GM19438 (cell line): ENCODE results near the gene PAPLN.
"Not testable (repeated sequence)": the region's sequence is repeated elsewhere in the genome, so short reads cannot be mapped to it uniquely, and the experiment has no call there.

ENCODE experiments used
- ATAC-seq: cut with Tn5 transposase; IDR thresholded peaks from one replicate; pipeline ENCODE4 v1.9.1; 2021; ENCODE audit warnings: low read depth; ENCODE audit not compliant: unreplicated experiment

The PAPLN gene

GRCh38 chr14:73287071-73287470, 49.8 kb downstream of the PAPLN start:
- ATAC-seq: no peak

- no peak for ATAC-seq
Measured at GRCh38 chr14:73289308-73289707, 52.0 kb downstream of the PAPLN start.

GRCh38 chr14:73289729-73290128, 52.4 kb downstream of the PAPLN start:
- ATAC-seq: no peak

GRCh38 chr14:73290279-73290678, 53.0 kb downstream of the PAPLN start:
- ATAC-seq: peak; percentile 79

DNA sequence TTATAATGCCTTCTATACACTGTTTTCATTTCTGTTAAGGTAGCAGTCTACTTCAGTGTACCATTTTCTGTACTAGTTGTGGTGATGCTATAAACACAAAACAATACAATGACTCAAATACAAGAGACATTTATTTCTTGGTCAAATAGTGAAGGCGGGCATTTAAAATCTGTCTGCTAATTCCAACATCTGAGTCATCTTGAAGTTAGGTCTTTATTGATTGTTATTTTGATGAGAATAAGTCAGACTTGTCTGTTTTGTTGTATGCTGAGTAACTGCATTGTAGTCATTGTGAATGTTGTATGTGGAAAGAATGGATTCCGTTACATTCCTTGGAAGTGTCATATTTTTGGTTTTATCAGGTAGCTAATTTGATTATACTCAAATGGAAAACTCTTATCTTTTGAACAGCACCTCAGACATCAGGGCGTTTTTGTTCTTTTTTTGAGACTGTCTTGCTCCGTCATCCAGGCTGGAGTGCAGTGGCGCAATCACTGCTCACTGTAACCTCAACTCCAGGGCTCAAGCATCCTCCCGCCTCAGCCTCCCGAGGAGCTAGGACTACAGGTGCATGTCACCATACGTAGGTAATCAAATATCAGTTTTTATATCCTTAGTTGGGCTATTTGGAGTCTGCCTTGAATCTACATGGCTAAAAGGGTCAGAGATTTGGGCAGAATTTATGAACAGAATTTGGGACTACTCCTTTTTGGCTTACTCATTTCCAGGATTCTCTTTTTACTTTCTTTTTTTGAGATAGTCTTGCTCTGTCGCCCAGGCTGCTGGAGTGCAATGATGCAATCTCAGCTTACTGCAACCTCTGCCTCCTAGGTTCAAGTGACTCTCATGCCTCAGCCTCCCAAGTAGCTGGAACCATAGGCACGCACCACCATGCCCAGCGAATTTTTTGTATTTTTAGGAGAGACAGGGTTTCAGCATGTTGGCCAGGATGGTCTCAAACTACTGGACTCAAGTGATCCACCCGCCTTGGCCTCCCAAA, 56.8 kb downstream of the PAPLN start:
- ATAC-seq: no peak

- ATAC-seq: no peak
Measured at GRCh38 chr14:73295198-73295796, 58.0 kb downstream of the PAPLN start.

DNA sequence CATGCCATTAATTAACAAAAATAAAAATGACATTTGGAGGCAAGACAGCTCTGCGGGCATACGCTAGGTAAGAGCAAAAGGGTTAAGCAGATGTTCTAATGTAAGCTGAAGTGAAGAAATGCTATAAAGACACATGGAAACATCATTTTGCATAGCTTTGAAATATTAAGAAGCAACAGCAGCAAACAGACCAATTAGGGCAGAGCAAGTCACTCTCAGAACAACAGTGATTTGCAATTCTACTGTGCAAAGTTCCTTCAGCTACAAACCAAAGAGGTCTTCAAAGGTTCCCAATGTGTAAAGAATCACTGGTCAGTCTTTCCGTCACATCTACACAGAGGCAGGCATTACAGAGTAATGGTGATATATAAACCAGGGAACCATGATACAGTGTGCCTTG, 68.2 kb downstream of the PAPLN start:
- no peak for ATAC-seq

- no peak for ATAC-seq
Measured at GRCh38 chr14:73307261-73307660, 70.0 kb downstream of the PAPLN start.

DNA sequence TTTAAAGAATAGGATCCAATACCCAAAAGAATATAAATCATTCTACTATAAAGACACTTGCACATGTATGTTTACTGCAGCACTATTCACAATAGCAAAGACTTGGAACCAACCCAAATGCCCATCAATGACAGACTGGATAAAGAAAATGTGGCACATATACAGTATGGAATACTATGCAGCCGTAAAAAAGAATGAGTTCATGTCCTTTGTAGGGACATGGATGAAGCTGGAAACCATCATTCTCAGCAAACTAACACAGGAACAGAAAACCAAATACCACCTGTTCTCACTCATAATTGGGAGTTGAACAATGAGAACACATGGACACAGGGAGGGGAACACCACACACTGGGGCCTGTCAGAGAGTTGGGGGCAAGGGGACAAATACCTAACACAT, 71.9 kb downstream of the PAPLN start:
- ATAC-seq: not testable (repeated sequence)

GRCh38 chr14:73311708-73312030, 74.4 kb downstream of the PAPLN start:
- ATAC-seq: no peak

DNA sequence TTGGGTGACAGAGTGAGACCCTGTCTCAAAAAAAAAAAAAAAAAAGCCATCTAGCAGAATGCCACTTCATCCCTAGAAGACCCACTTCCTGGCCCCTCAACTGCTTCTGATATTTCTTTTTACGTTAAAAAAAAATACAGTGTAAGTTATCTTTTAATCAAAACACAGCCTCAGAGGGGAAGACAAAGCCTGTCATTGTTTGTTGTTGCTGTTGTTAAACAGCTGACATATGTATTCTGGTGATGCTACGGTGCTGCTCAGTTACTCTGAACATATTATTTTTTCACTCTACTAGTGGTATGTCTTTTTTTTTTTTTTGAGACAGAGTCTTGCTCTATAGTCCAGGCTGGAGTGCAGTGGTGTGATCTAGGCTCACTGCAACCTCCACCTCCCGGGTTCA, 75.4 kb downstream of the PAPLN start:
- no peak for ATAC-seq

DNA sequence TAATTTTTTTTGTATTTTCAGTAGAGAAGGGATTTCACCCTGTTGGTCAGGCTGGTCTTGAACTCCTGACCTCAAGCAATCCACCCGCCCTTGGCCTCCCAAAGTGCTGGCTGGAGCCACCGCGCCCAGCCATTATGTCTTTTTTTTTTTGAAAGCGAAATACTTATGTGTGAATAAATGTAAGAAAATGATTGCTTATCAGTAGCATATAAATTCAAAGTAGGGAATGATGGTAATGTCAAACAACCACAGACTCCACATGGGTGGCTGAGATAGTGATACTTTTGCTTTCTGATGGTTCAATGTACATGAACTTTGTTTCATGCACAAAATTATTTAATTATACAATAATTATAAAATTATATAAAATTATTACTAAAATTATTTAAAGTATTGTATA, 75.8 kb downstream of the PAPLN start:
- ATAC-seq: no peak

DNA sequence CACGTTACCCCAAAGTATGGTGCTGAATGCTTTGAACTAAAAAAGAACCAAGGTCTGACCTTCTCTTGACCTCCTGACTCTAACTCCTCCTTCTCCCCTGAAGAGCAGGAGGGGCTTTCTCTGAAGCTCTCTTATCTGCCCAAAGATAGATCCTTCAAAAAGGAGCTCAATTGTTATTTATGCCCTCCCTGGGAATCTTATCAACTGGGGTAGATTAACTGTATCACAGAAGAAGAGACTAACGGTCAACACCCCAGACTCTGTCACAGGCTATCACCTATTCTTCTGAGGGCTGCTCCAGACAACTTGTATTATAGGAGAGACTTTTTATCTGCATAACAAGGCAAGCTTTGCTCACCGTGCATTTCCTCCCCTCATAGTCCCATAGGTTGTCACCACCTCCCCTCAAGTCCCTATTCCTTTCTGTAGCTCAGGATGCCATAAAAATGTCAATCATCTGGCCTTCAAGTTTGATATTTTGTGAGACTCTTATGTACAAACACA, 86.6 kb downstream of the PAPLN start:
- ATAC-seq: no peak
